Hindlimb muscle (tissue), 1 donor: ENCODE data around the gene ID4. TPM values are rescaled to one million over a fixed set of nuclear protein-coding genes. Genes with fewer than 3 reads are reported as not detected.

ENCODE experiments used
- DNase-seq: peaks from one replicate; pipeline ENCODE4 v3.0.0-alpha.2; 2013
- polyA plus RNA-seq: library from polyadenylated mRNA; unstranded; fragments of 120-200 nt; gene quantifications from one replicate; pipeline ENCODE4 v1.2.1, GENCODE V29; 2013; ENCODE audit not compliant: insufficient read length

Gene ID4, protein sequence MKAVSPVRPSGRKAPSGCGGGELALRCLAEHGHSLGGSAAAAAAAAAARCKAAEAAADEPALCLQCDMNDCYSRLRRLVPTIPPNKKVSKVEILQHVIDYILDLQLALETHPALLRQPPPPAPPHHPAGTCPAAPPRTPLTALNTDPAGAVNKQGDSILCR
- polyA plus RNA-seq, result 3.2 TPM

DNA sequence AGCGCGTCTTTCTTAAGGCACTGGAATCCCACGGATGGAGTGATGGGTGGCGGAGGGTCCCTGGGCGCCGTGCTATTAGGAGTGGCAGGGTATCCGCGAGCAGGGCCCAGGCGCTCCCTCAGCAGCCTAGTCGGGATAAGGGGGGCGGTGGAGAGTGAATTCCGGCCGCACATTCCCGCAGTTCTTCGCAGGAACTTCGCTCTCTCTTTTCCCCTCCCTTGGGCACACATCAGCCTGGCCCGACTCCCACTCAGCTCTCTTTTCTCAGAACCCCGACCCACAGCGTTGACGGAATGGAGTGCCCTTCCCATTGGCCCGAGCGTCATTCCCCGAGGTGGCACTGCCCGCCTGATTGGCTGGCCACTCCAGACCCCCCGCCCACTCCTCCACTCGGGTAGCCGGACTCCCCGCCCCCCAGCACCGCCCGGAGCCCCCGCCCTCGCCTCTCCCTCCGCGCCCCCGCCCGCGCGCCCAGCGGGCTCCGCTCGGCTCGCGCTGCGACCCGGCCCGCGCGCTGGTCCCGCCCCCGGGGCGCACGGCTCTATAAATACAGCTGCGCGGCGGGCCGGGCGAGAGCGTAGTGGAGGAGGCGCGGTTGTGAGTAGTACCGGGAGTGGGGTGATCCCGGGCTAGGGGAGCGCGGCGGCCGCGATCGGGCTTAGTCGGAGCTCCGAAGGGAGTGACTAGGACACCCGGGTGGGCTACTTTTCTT is at the start of gene ID4:
ID4 (plus strand) TSS at position 572 of the 712 bp plus-strand sequence. CDS start 385 bp downstream, outside the sequence.
- DNase-seq, result peak; percentile 87

DNA sequence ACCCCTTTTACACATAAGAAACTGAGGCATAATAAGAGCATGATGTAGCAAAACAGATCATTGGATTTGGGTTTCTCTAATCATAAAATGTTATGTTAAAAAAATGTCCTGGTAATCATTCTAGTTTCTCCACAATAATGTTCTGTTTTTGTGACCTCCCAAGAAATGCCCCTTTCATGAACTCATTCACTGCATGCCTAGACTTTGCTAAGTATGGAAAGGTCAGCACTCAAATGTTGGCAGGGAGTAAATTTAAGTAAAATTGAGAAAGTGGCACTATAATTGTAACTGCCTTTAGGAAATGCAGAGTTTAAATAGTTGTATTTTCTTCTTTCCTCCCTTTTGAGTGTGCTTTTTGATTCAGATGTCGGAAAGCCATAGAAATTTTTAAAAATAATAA is 48.5 kb upstream of the ID4 start:
- no peak for DNase-seq

DNA sequence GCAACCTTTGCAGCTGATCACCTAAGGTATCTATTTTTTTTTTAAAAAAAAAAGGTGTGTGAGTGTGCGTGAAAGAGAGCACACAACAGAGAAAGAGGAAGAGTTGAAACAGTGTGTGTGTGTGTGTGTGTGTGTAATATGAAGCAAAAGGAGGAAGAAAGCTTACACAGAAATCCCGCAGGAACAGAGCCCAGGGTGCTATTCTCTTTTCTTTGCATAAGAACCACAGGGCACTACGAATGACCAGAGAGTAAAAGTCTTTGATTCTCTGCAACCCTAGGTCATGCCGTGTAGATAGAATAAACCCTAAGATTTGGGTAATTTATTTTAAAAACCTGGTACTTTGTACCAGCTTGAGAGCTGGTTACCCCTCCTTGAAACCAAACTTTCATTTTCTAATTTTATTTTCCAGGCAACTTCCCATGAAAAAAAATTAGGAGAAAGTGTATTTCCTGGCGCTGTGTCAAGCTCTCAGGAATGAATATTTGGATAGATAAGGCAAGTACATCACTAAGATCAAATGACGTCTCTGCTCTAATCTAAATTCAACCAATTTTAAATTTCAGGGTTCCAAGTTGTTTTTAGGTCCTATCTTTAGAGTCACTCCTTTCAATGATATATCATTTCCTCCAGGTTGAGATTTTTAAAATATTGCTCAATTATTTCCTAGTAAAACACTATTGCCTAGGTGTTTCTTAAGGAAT is 47.9 kb upstream of the ID4 start:
- DNase-seq, result no peak

DNA sequence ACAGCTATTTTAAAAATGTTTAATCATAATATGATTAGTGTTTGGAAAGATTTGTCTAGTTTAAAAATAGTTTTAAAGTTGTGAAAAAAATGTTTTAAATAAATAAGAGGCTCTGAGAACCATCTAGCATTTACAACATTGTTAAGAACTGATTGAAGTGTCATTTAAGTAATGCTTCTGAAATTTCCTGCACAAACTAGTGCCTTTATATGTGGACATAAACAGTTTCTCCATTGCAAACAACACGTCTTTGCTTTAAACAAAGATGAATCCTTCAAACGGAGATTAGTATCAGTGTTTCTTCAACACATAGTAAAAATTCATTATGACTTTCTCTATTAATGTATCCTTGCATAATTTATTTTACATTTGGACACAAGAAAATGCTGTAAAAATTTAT is 45.9 kb upstream of the ID4 start:
- DNase-seq, result no peak

DNA sequence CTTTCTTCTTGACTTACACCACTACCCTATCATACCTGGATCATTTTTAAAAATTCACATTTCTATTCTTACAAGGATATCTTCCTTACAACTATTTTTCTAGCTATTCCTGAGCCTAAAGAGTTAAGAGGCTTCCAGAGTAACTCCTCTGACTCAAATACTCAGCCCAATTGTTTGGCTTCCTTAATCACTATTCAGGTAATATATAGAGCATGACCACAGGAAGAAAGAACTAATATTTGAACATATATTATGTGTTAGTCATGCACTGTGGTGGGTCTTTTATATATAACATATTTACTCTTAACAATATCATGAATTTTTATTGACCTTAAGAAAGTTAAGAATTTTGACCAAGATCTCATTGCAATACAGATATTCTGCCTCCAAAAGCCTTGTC is 42.0 kb upstream of the ID4 start:
- no peak for DNase-seq

DNA sequence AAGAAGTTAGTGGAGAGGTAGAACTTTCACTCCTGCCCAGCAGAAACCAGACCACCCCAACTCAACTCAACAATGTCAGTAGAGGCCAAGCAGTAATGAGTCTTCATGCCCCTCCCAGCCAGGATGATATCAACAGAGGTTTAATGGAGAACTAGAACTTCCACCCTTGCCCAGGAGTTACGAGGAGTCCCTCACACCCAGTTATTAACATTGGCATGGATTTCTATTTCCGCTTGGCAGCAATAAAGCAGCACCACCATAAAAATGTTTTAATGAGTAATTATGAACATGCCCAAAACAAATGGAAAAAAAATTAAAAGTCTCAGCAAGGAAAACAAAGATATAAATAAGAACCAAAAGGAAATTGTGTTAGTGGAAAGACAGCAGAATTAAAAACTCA is 40.7 kb upstream of the ID4 start:
- DNase-seq, result no peak

DNA sequence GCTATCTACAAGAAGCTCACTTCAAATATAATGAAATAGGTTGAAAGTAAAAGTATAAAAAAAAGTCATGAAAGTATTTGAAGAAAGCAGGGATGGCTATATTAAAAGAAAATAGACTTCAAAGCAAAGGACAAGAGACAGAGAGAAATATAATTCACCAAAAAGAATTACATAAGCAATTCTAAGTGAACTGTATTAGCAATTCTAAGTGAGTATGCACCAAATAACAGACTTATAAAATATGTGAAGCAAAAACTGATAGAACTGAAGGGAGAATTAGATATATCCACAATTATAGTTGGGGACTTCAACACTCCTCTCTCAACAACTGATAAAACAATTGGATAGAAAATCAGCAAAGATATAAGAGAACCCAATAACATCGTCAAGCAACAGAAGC is 38.8 kb upstream of the ID4 start:
- no peak for DNase-seq

DNA sequence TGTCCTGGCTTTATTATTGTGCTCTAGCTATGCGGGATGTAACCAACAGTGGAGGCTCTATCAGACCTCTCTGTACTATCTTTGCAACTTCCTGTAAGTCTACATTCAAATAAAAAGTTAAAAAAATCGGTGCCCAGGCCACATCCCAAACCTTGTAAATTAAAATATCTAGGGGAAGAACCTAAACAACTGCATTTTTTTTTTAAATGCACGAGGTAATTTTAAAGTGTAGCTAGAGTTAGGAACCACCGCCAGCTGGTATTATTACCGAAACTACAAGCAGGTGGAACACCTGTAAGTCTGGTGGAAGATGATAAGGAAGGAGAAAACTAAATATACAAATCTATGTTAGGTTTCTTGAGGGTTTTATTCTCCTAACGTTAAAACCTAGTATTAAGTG is 34.5 kb upstream of the ID4 start:
- no peak for DNase-seq

DNA sequence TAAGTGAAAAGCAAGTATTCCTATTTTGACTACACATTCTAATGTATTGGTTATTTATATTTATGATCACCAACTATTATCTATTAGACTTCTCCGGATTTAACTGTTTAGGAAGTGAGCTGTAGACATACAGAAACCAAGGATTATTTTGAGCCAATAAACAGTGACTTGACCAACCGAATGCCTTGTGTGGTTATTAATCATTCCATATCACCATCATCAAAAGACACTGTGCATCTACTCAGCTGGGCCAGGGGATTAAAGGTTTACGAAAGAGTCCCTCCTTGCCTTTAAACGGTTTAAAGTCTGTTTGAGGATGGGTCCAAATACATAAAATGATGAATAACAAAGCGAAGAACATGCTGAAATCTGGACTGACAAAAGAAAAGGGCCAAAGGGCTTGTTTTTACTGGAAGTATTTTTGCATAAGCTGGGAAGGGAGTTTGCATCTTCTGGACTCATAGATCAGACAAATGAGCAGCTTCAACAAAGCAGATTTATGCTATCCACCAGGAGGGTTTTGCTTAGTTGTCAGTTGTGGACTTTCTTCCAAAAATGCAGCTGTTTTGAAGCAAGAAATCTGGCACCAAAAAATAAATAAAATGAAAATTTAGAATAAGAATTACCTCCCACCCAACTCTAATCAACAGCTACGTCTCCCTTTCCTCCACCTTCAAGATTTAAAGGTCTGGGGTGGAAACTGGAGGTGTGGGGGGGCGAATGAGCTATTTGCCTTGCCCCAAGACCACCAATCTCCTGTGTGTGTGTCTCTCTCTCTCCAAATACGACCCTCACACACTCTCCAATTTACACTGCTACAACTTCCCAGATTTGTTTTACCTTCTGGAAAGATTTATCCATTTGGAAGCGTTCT is 33.6 kb upstream of the ID4 start:
- peak; percentile 35 for DNase-seq

DNA sequence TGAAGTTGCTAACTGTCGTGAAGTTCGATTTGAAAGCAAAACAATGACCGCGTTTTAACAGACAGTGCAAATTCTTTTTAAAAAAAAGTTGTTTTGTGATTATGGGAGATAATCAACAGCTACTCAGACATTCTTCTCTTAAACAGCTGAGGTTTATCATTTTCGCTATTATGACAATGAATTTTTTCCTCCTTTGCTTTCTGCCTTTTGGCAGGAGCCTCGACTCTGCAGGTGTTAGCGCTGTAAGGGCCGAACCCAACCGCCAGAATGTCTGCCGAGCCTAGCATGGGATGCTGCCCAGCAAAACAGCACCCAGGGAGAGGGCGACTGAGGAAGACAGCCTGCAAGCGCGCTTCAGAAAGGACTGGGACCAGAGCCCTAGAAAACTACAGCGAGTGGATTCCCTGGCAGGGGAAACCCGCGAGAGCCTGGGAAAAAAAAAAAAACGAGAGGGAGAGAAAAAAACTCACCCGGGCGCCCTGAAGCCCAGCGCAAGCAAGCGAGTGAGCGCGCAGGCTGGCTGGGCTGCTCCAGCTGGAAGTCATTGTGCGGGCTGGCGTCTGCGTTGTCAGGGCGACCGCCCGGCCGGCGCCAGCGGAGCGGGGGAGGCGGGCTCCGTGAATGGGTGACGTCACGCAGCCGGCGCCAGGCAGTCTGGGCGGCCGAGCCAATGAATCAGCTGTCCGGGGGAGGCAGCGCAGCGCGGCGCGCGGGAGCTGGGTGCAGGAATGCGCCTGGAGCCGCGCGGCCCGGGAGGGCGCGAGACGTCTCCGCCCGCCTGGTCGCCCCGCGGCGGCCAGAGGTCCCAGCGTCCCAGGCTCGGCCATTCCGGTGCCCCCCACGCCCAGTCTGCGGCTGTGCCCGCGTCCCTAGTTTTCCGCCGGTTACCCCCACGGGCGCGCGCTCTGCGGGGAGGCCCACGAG is 32.7 kb upstream of the ID4 start:
- peak; percentile 97 for DNase-seq

DNA sequence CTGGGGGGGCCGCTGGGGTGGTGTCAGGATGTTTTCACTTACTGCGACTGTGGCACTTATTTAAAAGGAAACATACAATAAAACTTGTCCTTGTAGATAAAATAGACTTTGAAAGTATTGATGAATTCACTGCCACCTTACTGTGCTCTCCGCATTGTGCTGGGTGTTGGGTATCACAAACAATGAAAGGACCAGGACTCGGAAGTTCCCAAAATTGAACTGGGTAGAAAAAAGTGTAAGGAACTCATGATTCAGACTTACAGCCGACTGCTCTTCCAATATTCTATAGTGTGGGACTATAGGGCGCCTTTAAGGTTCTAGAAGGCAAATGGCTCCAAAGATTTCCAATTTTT is 32.1 kb upstream of the ID4 start:
- DNase-seq, result no peak

DNA sequence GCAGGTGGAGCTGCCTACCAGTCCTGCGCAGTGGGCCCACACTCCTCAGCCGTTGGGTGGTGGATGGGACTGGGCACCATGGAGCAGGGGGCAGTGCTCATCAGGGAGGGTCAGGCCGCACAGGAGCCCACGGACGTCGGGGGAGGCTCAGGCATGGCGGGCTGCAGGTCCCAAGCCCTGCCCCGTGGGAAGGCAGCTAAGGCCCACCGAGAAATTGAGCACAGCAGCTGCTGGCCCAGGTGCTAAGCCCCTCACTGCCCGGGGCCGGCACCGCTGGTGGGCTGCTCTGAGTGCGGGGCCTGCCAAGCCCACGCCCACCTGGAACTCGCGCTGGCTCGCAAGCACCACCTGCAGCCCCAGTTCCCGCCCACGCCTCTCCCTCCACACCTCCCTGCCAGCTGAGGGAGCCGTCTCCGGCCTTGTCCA is 30.2 kb upstream of the ID4 start:
- DNase-seq, result no peak

DNA sequence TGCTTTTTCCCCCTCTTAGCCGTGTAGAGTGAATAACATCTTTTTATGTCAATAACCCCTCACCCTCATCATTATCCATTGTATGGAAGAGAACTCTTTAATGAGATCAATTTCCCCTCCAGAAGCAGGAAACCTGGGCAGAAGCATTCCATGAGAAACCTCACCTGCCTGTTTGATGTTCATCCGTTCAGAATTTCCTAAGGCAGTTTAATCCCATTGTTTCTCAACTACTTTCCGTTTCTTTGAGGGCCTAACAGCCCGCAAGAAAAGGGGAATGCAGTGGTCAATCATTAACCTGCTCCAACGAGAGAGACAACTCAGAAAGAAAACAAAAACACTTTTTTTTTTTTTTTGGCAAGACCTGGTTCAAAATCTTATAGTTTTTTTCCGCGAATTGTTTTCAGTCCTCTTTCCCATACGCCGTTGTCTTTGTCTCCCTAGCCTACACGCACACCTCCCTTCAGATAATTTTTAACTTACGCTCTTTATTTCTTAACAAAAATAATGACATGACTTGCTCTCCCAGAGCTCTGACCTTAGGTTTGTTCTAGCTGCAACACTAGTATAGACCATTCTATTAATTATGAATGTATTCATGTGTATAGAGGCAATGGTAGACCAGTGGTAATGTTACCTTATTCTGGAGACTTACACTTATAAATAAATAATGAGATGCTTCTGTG is 25.6 kb upstream of the ID4 start:
- DNase-seq, result no peak

DNA sequence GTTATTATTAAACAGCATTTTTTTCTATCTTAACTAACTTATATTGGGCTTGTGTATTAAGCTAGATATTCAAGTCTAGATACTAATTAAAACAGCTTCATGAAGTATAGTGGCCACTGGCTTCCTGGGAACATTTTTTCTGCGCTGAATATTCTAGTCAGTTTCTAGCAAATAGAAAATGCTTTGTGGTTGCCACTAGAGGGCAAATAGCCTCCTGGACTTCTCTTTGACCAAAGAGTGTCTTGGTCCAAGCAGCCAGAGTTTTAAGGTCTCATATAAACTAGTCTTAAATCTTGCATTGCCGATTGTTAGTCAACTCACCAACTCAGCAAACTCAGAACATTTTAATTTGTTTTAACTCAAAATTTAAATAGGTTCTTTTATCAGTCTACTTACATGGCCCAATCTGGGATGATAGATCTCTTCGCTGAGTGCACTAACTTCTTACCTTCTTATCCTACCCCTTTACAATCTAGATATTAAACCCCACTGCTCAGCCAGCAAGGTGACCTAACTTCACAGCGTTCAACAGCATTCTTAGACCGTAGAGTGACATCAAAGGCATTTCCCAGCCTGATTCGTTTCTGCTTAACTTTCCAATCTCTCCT is 24.6 kb upstream of the ID4 start:
- DNase-seq, result no peak

DNA sequence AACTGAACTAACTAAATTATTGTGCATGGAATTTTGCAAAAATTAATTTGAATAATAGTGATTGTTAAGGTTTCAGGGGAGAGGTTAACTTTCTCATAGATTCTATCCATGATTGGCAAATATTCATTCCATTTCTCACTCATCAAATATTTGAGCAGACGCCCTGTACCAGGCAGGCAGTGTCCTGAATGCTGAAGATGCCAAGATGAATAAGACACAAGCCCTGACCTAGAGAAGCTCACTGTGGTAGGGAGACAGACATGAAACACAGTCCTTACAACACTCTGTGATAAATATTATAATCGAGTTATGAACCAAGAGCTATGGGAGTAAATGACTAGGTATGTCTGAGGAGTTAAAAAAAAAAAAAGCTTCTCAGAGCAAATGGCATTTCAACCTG is 18.4 kb upstream of the ID4 start:
- no peak for DNase-seq

DNA sequence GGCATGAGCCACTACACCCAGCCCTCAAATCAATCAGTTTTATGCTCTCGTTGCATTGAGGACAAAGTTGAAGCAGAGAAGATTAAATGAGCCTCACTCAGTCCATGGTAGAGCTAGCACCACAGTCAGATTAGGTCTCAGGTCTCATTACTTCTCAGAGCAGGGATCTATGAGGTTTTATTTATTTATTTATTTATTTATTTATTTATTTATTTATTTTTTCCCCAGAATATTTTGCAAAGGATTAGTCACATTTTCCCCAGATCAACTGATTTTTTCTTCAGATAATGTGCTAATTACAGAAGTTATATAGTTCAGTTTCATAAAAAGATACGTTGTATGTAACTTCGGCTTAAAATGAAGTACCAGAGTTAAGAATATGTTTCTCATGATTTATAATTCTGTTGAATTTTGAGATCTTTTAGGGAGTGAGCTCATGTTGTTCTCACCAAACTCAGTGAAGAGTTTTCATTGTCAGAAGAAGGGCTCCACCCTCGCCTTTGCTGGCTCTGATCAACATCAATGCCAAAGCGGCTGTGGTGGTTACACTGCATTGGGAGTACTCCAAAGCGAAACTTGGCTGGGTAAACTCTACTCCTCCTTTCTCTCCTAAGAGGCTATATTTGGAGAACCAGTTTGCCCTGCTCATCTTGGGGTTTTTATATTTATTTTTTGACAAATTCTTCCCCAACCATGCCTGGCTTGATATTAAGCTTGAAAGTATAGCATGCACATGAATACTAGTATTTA is 12.9 kb upstream of the ID4 start:
- no peak for DNase-seq

DNA sequence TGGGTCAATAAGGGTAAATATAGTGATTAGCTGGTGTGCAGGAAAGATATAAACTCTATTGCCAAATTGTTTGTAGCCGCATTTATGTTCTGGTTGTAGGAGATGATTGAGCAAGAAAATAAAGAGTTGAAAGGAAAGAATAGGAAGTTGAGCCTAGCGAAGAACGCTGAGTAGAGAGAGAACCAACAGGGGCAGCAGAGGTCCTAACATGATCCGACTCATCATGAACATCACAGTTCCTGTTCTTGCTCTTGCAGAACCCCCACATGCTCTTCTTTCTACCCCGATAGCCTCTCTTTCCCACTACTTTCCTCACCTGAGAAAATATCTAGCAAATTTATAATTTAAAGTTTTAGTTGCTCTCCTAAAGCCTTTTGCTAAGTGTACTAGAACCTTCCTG is 9.9 kb upstream of the ID4 start:
- DNase-seq, result no peak

DNA sequence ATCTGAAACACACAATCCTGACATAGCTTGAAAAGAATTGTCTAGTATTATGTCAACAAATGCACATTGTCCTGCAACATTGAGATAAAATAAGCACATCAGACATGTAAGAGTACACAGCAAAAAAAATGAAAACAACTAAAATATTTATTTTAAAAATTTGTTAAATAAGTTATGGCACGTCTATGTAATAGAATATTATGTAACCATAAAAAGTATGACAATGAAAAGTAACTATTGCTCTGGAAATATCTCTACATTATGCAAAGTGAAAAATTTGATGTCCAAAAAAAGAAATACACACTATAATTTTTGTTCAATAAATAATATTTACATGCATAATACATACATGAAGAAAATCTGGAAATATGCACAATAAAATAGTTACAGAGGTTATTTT is 9.3 kb upstream of the ID4 start:
- no peak for DNase-seq

DNA sequence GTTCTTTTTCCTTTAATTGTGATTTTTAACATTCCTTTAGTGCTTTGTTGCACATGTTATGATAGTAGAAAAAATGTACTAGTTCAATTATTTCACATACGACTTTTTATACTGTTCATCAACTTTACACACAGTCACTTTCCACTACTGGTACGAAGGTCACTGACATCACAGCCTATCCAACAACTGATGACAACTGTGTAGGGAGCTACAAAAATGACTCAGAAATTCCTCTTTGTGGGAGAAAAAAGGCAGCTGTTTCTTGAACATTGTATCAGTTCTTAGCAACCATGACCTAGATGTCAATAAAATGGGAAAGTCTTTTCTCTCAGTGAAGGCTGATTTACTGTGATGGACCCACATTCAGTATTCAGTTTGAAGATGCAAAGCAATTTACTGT is 7.0 kb upstream of the ID4 start:
- DNase-seq, result no peak

DNA sequence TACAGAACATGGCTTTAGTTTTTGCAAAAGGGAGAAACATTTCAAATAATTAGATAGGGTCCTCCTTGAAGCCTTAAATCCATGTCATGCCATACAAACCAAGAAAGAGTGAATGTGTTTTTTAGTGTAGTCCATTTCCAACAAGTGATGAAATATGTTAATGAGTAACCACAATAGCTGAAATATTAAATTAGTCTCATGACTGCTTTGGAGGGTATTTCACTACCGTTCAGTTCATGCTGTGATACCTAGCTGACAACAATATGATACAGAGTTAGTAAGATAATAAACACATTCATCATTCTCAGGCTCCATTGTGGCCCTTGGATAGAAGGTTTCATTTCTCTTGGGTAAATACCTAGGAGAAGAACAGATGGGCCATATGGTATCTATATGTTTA is 5.8 kb upstream of the ID4 start:
- no peak for DNase-seq
